ENCODE results near the gene KRT4. TPM values are rescaled to one million over a fixed set of nuclear protein-coding genes. Genes with fewer than 3 reads are reported as not detected.
"Not testable (repeated sequence)": the region's sequence is repeated elsewhere in the genome, so short reads cannot be mapped to it uniquely, and the experiment has no call there.

The KRT4 gene
- total and polyA plus RNA-seq, 2 experiments from 2014 or later = not detected

DNA sequence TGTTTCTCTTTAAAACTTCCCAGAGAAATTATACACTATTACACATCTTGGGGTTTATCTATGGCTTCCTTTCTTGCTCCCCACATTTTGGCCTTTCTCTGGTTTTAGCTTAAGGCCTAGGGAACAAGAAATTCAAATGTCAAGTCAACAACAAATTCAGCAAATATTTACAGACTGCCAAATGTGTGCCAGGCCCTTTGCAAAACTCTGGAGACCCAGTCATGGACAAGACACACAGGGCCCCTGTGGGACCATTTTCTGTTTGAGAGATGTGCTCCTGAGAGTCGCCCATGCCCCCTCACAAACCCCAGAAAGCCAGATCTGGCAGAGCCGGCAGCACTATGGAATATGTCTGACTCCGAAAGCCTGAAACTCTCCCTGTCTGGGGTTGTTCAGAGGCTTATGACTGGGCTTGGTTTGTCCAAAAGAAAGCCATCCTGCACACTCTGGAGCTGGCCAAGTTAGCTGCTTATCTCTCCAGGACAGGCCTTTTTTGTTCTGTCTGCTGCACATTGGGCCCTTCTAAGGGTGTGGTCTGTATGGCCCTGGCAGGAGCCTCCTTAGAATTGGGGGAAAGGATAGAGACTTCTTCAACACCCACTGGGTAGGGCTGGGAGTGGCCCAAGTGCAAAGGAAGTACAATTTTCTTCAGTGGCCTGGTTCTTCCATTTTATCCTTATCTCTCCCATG lies 16.9 kb downstream of the KRT4 start:
- TF ChIP-seq, protein P1, sequence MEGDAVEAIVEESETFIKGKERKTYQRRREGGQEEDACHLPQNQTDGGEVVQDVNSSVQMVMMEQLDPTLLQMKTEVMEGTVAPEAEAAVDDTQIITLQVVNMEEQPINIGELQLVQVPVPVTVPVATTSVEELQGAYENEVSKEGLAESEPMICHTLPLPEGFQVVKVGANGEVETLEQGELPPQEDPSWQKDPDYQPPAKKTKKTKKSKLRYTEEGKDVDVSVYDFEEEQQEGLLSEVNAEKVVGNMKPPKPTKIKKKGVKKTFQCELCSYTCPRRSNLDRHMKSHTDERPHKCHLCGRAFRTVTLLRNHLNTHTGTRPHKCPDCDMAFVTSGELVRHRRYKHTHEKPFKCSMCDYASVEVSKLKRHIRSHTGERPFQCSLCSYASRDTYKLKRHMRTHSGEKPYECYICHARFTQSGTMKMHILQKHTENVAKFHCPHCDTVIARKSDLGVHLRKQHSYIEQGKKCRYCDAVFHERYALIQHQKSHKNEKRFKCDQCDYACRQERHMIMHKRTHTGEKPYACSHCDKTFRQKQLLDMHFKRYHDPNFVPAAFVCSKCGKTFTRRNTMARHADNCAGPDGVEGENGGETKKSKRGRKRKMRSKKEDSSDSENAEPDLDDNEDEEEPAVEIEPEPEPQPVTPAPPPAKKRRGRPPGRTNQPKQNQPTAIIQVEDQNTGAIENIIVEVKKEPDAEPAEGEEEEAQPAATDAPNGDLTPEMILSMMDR (IDR thresholded peaks at IDR 0.05; ENCODE audit: low read depth, low read length) = no peak
- DNase-seq (ENCODE audit: low read depth in 1 of 2, low spot score in 1 of 2) = no peak
- H3K27me3 ChIP-seq = peaks cover 18% of the 10 kb centered on the region
- H3K9me3 ChIP-seq (ENCODE audit: low read depth) = no peaks in the 10 kb centered on the region
- H3K36me3 ChIP-seq = no peaks in the 10 kb centered on the region
- no peak overlapping the region for H3K4me3 ChIP-seq
- no peak overlapping the region for H3K27ac ChIP-seq
- no peaks in the 10 kb centered on the region for H3K4me1 ChIP-seq (ENCODE audit: low read depth)

DNA sequence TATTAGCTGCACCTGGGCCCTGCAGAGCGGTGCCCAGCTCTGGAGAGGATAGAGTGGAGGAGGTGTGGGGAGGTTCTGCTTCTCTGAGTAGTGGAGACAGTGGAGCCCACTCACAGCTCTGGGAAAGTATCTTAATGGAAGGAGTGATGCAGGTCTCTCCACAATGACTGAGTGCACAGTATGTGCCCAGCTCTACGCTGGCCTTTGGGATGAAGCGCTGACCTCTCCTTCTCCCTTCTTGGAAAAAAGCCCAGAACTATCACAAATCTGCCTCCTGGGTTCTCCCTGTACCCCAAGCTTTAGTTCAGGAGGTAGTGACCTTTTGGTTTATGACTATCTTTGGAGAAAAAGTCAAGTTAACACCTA lies 17.5 kb downstream of the KRT4 start:
- TF ChIP-seq, protein P1 (IDR thresholded peaks at IDR 0.05; ENCODE audit: low read depth, low read length) = no peak
- no peak for DNase-seq (ENCODE audit: low read depth in 1 of 2, low spot score in 1 of 2)
- H3K4me1 ChIP-seq (ENCODE audit: low read depth) = no peaks in the 10 kb centered on the region
- no peaks in the 10 kb centered on the region for H3K9me3 ChIP-seq (ENCODE audit: low read depth)
- H3K27ac ChIP-seq = no peak overlapping the region
- H3K36me3 ChIP-seq = no peaks in the 10 kb centered on the region
- no peak overlapping the region for H3K4me3 ChIP-seq
- H3K27me3 ChIP-seq = peaks cover 18% of the 10 kb centered on the region

DNA sequence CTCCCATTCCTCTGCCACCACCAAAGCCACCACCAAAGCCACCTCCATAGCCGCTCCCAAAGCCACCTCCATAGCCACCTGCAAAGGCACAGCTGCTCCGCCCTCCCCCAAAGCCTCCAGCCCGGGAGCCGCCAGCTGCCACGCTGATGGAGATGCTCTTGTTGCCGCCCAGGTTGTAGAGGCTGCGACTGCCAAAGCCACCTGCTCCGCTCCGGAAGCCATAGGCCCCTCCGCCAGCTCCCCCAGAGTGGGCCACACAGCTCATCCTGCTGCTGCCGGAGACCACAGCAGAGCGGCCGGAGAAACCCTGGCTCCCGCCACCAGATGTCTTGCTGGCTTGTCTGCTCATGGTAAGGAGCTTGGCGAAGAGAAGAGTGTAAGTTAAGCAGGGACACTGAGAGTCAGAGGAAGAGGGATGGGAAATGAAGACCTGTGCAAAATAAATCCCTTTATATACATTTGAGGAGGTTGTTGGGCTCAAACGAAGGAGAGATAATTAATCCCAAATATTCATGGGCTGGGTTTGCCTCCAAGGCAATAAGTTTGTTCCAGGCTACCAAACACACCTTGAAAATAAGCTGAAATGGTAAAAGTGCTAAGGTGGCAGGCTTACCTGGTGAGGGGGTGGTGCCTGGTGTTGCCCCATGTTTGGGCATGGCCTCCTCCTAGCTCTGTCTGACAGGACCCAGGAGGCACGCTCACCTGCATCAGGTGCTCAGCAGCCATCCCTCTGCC lies 18.1 kb downstream of the KRT4 start, which contains the start of gene KRT3:
TSS of gene KRT3 (minus strand) at position 424 of the 735 bp plus-strand sequence. CDS start at position 349, 75 bp downstream.
- H3K4me3 ChIP-seq = no peak within 1 kb of the TSS

DNA sequence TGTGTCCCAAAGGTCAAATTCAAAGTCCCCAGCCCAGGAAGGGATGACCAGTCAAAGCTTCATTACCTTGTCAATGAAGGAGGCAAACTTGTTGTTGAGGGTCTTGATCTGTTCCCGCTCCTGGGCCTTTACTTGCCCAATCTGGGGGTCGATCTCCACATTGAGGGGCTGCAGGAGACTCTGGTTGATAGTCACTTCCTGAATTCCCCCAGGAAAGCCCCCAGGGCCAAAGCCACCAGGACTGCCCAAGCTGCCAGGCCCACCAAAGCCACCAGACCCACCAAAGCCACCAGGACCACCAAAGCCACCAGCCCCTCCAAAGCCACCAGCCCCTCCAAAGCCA lies 18.6 kb downstream of the KRT4 start:
- H3K4me3 ChIP-seq; H3K4me1 ChIP-seq (ENCODE audit: low read depth); H3K9me3 ChIP-seq (ENCODE audit: low read depth); H3K36me3 ChIP-seq; DNase-seq (ENCODE audit: low read depth in 1 of 2, low spot score in 1 of 2); H3K27ac ChIP-seq: not testable (repeated sequence)
- H3K27me3 ChIP-seq = peaks cover 24% of the 10 kb centered on the region

More for the DNA sequence above, 18.1 kb downstream of the KRT4 start, which contains the start of gene KRT3:
- Histone ChIP-seq H3K27me3 (peaks cover 18% of the 10 kb centered on the region), H3K4me1 (ENCODE audit: low read depth) (no peaks in the 10 kb centered on the region), H3K9me3 (ENCODE audit: low read depth) (no peaks in the 10 kb centered on the region), H3K27ac (no peak within 1 kb of the TSS), H3K36me3 (no peaks in the 10 kb centered on the region)
- TF ChIP-seq, protein P1 (IDR thresholded peaks at IDR 0.05; ENCODE audit: low read depth, low read length) = no peak
- DNase-seq (ENCODE audit: low read depth in 1 of 2, low spot score in 1 of 2) = no peak

DNA sequence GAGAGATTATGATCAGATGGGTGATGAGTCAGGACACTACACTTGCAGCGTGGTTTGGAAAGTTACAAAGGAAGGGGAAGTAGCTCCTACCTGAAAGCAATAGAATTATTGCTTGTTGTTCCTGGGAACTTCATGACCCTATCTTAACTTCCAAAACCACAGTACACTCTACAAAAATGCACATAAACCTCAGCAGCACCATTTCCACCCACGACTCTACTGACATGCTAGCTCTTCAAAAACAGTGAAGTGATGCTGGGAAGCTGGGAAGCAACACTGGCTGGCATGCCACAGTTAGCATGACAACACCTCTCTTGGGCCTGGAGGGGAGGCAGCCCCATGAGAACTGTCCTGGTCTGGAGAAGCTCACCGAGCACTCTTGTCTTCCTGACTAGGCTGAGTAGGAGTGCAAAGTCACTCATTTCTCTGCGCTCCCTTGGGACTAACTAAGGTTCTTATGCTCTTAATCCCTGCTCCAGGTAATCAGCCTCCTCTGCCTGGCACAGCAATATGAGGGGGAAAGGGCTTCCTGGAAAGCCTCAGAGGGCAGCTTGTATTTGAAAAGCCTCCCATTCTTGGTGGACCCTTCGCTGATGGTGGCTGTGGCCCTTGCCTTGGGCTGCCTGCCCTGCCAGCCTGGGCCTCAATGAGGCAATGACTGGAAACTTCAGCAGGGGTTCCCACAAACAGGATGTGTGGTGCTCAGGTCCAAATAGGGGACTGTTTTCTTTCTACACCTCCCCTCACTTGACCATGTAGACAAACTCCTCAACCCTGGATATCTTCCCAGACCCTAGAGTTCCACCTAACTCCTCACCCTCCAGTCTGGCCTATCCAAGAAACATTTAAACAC lies 19.2 kb downstream of the KRT4 start:
- Histone ChIP-seq H3K36me3 (no peaks in the 10 kb centered on the region), H3K27me3 (peaks cover 30% of the 10 kb centered on the region), H3K9me3 (ENCODE audit: low read depth) (no peaks in the 10 kb centered on the region), H3K4me1 (ENCODE audit: low read depth) (no peaks in the 10 kb centered on the region), H3K4me3 (no peak overlapping the region), H3K27ac (no peak overlapping the region)
- no peak for DNase-seq (ENCODE audit: low read depth in 1 of 2, low spot score in 1 of 2)
- TF ChIP-seq, protein P1 (IDR thresholded peaks at IDR 0.05; ENCODE audit: low read depth, low read length) = no peak
